SKM-1 treated with dmso at 0.1 percent for 144 hours (cell line): ENCODE measurements around the gene TLL1.

Source experiments
- DNase-seq: peaks from one replicate; lab custom pipeline; 2025; ENCODE audit not compliant: unreplicated experiment; lab: John Stamatoyannopoulos, UW

TLL1 gene

DNA sequence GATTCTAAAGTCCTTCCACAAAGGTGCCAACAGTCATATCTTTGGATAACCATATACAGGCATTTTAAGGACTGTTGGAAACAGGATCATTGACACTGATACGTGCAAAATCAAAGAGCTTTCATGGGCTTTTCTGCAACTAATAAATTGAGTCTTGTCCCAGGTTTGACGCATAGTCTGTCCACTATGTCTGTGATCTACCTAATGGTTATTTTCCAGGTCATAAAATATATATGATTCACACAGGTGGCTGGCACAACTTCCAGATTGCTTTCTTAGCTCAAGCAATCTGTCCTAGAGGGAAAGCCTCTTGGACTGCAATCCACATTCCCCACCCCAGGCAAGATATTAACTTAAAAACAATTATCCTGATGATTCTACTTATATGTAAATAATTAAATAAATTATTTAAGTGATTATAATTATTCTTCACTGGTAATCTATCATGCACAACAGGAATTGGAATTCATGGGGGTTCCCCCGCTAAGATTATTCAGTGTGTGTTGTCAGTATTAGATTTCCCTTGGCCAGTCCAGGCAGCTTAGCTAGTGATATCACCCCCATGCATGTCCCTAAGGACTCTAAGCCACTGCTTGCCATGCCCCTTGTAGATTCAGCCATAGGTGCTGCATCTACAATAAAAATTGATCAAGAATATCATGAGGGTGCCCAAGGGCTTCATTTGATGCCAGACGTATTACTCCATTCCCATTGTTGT lies 97.8 kb downstream of the TLL1 start:
- DNase-seq, result no peak

DNA sequence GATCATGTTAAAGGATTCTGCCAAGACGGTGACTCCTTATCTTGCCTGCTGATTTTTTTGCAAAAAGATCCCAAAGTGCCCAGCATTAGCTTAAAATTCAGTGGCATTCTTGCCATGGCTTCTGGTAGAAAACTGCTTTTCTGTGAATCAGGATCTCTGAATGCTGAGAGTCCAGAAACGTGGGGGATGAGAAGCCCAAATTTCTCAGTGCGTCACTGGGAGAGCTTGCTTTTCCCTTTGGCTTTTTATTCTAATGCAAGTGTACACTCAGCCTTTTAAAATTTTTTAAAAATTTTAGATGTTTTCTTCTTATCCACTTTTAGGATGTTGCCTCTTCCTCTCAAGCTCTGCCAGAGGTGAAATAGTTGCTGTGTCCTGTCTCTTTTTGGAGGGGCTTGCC lies 98.4 kb downstream of the TLL1 start:
- DNase-seq, result no peak

DNA sequence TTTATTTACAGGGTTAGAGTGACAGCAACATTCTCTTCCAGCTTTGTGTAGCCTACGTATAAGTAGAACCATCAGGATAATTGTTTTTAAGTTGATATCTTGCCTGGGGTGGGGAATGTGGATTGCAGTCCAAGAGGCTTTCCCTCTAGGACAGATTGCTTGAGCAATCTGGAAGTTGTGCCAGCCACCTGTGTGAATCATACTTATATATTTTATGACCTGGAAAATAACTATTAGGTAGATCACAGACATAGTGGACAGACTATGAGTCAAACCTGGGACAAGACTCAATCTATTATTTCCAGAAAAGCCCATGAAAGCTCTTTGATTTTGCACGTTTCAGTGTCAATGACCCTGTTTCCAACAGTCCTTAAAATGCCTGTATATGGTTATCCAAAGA lies 98.9 kb downstream of the TLL1 start:
- DNase-seq, result no peak

DNA sequence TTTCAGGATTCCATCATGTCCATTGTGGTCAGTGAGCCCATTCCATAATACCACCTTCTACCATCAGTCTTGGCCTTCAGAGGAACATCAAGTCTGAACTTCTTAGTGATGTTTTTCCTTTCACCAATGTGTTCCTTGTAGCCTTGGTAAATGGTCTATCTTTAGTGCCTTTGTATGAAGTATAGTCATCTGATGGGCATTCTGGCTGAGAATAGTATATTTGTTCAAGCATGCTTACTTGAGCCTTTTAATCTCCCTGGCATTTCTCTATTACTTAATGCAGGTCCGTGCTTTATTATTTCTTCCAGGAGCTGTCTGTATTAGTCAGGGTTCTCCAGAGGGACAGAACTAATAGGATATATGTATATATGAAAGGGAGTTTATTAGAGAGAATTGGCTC lies 99.7 kb downstream of the TLL1 start:
- DNase-seq, result no peak

DNA sequence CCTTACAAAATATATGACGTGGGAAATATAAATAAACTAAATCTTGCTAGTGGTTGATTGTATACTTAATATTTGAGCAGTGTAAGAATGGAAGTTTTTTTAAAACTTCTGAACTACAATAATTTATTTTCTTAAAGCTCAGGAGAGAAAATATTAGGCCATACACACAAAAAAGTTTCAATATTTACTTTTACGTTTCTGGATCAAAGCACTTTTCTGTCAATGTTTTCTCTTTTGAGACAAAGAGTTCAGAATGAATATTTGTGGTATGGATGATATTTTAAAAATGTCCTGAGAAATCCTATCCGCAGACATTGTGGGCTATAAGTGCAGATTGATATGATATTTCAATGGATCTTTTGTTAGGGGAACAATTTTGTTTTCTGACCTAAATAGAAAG lies 109.9 kb downstream of the TLL1 start:
- DNase-seq, result no peak

DNA sequence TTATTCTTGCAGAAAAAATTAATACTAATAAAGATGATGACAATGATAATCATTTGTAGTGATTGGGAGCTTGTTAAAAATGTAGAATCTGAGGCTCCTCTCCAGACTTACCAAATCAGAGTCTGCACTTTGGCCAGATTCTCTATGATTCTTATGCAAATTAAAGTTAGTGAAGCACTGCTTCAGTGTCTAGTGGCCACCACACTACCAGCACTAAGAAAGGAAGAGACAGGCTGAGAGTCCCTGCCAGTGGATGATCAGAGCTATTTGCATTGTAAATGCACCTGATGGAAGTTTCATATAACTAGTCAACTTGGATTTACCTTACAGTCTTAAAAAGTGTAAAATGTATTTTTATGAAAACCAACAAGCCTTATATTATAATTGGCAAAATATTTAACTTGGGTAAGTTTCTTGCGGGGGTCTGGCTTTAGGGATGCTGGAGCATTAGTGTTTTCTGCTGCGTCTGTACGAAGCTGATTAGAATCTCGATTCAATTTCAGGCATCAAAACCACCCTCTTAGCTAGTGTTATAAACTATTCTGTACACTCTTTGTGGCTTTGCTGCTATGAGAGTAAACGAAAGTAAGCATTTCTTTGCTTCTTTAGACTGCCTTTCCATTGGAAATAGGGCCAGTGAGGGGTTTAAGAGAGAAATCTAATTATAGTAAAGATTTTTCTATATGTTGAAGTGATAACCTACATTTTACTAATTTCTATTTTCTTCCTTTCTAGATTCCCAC lies 114.1 kb downstream of the TLL1 start:
- no peak for DNase-seq

DNA sequence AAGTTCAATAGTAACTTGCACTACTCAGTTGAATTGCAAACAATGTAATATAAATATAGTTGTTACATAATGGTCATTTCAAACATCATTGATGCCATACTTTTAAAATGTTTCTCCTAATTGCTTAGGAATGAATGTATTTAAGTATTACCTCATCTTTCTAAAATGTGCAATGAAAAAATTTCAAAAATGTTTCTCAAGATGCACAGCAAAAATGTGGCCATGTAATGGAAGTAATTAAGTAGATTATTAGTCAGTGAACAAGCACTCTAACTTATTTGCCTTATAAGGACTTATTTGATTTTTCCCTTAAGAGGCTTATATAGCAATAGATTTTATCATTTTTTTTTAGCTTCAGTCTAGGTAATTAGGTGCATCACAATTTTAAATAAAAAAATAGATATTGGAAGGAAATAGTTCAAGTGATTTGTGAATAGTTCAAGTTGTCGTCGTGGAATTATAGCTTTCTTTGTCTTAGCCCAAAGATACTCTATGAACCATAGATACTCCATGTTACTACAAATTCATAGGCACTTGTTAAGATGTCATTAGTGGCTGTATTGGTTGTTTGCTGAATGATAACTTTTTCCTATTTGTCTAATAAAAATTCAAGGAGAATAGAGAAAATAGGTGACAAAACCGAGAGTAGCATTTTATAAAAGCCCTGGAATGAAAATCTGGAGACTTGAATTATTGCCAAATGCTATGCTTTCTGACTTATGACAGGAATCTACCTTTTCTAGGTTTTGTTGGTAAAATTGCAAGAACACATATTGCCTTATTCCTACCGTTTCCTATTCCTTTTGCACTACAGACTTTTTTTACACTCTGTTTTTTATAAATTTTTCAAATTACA lies 118.5 kb downstream of the TLL1 start:
- DNase-seq, result no peak

DNA sequence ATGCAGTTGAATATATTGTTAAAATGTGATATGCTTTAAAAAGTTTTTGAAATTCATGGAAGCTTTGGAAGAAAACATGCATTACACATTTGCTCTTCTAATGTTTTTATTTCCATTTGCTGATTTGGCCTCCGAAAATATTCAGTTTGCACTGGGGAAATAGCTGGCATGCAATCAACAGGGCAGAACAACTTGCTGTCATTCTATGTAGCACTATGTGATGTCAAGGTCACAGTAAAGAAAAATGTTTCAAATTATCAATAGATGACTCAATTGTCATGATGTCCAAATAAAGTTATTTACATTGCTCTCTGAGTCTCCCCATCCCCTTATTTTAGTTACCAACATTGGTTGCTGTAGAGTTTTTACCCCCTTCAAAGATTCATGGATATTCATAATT lies 119.2 kb downstream of the TLL1 start:
- DNase-seq, result no peak

DNA sequence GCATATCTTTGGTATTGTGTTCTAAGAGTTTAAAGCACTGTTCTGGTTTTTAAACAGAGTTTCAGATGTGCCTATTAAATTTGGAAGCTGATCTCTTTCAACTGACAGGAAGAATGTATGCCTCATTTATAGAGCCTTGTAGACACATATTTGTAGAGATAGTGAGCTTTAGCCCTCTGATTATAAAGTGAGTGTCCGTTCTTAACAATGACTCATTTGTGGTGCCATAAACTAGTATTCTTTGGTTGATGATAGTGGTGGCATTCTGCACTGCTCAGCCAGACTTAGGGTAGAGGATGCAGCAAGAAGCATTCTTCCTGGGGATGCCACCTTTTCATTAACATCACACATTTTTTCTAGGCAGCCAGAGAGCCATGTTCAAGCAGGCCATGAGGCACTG lies 121.7 kb downstream of the TLL1 start:
- DNase-seq, result no peak

DNA sequence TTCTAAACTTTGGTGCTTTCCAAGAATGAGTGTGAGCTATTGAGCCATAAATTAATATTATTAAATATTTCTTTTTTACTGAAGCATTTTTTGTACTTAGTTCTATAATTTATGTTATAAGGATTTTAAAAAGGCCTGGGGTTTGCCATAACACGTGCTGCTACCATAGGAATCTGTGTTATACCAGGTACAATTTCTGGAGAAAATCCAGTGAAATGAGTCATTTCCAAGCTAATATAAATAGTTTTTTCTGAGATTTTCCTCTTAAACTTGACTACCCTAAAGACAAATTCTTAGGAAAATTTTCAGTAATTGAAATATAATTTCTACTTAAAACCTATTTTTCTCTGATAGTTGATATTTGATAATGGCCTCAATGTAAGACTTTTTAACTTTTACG lies 130.8 kb downstream of the TLL1 start:
- DNase-seq, result no peak

DNA sequence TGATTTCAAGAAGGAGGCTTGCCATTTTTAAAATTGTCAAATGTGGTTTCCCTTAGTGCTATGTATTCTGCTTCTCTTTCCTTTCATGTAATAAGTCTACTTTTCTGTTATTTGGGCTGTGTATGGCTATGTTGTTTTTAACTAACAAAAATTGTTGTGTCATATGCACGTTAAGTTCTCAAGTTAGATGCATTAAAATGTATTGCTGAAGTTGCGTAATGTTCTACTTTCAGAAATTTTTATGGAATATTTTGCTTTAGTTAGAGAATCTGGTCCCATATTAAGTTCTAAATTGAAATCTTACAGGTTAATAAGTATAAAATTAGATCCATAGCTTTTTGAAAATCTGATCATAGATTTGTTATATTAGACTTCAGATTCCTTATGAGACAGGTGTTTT lies 133.2 kb downstream of the TLL1 start:
- DNase-seq, result no peak

DNA sequence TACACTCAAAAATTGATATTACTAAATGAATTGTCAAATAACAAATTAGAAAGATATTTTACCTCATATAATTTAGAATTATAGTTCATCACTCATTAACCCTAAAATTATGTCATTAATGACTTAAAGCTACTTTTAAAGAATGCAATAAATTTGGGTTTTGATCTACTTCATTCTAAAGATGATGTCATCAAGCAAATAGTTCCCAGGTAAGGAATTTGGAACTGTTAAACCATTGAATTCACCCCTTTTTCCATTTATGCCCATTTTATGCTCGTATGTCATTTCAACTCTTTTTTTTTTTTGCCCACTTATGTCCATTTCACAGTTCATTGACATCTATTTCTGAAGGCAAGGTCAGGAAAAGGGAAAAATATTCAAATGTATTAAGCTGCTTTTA lies 135.5 kb downstream of the TLL1 start:
- DNase-seq, result no peak

DNA sequence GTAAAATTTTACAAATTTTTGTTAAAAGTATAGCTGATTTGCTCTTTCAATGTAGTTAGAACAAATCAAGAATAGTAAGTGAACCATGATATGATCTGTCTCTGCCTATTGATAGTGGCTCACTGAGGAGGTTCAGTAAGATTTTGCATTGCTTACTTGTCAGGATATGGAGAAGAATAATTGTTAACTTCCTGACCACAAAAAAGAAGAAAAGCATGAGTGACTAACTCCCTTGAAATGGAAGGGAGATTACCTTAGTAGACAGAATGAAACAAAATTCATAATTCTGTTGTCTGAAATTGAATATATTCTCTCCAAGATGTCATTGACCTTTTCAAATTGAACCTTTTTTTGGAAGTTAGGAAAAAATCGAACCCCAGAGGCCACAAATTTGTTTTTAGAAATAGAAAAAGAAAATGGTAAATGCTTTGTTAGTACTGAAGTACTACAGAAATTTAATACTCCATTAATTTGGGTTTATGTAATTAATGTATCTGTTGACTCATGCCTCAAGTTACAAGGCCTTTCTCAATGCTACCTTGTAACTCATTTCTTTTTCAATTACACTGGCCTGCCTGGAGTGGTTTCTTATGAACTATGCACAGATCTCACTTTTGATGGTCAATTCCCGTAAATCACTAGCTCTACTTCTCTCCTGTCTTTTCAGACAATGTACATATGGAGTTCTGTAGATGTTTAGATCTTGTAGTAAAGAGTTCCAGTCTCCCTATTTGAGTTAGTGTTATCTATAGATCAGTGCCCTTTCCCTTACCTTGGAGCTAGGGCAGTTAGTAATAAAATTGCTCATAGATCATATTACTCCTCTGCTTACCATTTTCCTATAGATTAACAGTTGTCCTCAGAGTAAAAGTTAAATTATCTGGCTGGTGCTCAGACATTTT lies 139.3 kb downstream of the TLL1 start:
- no peak for DNase-seq

DNA sequence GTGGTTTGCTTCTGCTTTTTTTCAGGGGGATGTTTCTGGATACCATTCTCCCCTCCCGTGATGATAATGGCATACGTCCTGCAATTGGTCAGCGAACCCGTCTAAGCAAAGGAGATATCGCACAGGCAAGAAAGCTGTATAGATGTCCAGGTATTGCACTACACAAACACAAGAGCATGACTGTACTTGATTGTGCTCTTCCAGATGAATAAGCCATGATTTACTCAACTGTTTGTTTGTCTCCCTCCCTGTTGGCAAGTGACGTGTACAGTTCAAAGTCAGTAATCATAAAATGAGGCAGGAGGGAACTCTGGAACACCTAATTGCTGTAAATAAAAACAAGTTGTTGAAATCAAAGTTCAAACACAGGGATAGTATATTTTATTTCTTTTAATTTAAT lies 141.4 kb downstream of the TLL1 start:
- no peak for DNase-seq

DNA sequence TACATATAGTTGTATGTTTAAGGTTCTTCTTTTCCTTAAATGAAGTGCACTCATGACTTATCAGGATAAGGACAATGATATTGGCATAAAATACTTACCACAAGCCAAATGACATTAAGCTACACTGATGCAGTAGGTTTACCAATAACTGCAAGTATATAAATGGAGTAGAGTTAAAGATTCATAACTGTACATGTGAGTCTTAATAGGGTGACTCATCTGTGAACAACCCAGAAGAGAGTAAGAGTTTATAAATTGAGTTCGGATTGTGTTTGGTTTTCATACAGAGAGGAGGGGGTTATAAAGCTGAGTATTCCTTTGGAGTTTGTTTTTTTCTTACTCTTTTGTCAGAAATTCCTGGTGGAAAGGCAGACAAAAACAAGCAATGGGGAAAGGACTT lies 144.8 kb downstream of the TLL1 start:
- no peak for DNase-seq

DNA sequence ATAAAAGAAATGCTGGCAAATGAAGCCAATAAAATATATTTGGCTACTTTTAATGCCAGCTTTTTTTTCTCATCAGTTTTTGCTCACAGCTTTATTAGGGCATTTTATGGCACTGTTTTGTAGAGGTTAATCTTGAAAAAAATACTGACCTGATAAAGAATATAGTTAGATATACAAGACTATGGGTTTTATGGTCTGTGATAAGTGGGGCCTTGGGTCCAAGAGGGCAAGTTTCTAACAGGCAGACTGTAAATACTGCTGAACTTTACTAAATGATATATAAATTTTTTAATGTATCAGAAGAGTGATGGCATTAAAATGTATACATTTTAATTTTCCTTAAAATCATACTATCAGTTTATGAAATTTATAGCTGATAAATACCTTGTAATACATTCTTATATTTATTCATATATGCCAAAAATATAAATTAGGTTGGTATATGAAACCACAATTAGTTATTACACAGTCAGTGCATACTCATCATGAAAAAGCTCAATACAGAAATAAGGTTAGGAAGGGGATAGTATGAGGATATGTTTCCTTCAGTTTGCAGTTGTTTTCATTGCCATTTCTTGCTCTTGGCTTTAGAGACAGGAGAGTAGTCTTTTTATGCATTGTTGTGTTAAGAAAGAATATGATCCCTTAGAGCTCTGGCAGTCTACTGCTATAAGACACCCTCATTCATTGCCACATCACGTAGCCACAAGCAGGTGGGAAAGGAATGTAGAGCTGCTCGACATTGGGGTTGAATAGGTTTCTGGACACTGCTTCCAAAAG lies 146.6 kb downstream of the TLL1 start:
- DNase-seq, result no peak

DNA sequence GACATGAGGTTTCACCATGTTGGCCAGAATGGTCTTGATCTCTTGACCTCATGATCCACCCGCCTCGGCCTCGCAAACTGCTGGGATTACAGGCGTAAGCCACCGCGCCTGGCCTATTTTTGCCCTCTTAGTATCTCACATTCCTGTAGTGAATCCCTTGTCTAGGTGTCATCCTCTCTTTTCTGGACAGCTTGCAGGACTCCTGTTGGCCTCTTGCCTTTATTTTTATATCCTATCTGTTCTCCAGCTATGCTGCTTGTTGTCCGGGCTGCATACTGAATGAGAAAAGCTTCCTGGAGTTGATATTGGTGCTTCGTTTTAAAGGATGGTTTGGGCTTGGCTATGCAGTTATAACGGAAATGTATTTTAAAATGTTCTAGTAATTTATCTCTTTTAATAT lies 148.6 kb downstream of the TLL1 start:
- no peak for DNase-seq

DNA sequence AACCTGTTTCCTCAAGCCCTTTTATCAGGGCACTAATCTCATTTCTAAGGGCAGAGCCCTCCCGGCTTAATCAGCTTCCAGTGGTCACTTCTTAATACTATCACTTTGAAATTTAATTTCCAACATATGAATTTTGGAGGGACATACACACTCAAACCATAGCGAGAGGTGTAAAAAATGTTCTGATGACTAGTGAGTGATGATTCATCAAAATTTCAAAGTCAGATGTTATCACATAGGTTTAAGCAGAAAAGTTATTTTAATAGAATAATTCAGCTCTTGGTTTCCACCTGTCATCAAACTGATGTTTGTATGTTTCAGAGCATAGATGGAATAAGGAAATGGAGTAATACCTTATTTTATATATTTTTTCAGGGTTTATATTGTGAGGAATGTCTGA lies 161.9 kb downstream of the TLL1 start:
- DNase-seq, result no peak

DNA sequence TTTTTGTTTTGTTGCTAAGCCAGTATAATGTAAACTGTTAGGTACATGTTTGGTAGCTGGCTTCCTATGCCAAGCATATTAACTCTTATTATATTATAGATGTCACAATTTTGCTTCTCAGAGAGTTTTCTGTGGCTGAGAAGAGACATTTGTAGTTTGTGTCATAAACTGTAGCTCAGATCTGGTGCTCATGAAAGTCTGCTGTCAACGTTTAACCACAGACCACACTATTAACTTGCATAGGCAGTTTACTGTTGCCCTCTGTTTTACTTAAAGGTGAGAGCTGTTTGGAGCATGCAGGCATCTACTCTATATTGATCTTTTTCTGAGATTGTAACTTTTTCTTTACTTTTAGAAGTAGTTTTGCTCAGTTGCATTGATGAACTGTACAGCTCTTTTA lies 166.8 kb downstream of the TLL1 start:
- no peak for DNase-seq

DNA sequence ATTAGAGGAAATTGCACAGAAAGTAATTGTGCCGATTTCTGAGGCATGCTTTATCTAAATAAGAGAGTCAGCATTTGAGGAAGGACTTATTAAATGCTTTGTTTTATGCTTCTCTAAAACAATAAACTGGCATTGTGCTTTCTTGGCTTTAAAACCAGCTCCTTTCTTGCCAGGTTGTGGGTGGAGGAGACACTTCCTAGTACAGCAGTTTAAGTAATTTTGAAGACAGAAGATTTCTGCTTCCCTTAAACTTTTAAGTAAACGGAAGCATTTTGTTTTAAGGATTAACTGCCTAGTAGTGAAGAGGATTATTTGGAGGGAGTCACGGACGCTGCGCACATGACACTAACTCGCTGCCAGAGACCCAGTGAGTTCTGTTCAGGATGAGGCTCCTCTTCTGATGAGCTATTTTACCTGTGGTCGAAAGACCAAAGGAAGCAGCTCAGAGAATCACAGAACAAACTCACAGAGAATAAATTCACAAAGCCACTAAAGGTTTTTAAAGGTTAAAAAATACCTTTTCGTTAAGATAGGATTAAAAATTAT lies 169.5 kb downstream of the TLL1 start:
- no peak for DNase-seq
